NB4 (cell line): ENCODE measurements around the gene REPIN1.

Source experiments
- CTCF ChIP-seq: IDR thresholded peaks from one replicate; pipeline ENCODE4 v1.5.1; 2012; ENCODE audit warnings: low read depth, low read length
- MAX ChIP-seq: IDR thresholded peaks from 2 replicates; pipeline ENCODE4 v1.6.1; 2011; ENCODE audit warnings: low read depth, low read length
- MYC ChIP-seq: IDR thresholded peaks from 2 replicates; pipeline ENCODE4 v1.6.1; 2011; ENCODE audit warnings: low read depth, low read length
- POLR2A ChIP-seq: IDR thresholded peaks from 2 replicates; pipeline ENCODE4 v1.6.1; 2011; ENCODE audit warnings: mild to moderate bottlenecking; ENCODE audit not compliant: insufficient read length; ENCODE audit errors: extremely low read depth

GRCh38 chr7:150337179-150337578, 31.4 kb upstream of the REPIN1 start:
- TF ChIP-seq POLR2A (no peak), CTCF (no peak), MAX (no peak), MYC (no peak)
